H4 (cell line): ENCODE data around the gene PPP1R3G. TPM values are rescaled to one million over a fixed set of nuclear protein-coding genes. Genes with fewer than 3 reads are reported as not detected.
"Not testable (repeated sequence)": the region's sequence is repeated elsewhere in the genome, so short reads cannot be mapped to it uniquely, and the experiment has no call there.

Experiments used
- DNase-seq: peaks from one replicate; pipeline ENCODE4 v3.0.0-alpha.2; 2015; ENCODE audit warnings: low spot score
- total RNA-seq: library from RNA; depleted of rRNA; stranded (reverse); fragments of >200 nt; shearing (Covaris generic); gene quantifications from 2 replicates; pipeline ENCODE4 v1.2.3, GENCODE V29; 2014

Gene PPP1R3G
- total RNA-seq, 1 experiment from 2014 or later: not detected

GRCh38 chr6:5119090-5119951, 34.2 kb downstream of the PPP1R3G start:
- DNase-seq: no peak

- no peak for DNase-seq
These were observed 34.9 kb downstream of the PPP1R3G start for GRCh38 chr6:5120011-5120410.

GRCh38 chr6:5120543-5120942, 35.4 kb downstream of the PPP1R3G start:
- not testable (repeated sequence) for DNase-seq

GRCh38 chr6:5121479-5121878, 36.3 kb downstream of the PPP1R3G start:
- no peak for DNase-seq

- DNase-seq: no peak
These were observed 36.8 kb downstream of the PPP1R3G start for GRCh38 chr6:5121956-5122355.

- no peak for DNase-seq
These were observed 37.5 kb downstream of the PPP1R3G start for GRCh38 chr6:5122504-5123112.

- no peak for DNase-seq
These were observed 38.4 kb downstream of the PPP1R3G start for GRCh38 chr6:5123296-5124143.

GRCh38 chr6:5124526-5124925, 39.4 kb downstream of the PPP1R3G start:
- DNase-seq: no peak

GRCh38 chr6:5125152-5126006, 40.2 kb downstream of the PPP1R3G start:
- DNase-seq: no peak

- DNase-seq: no peak
These were observed 41.1 kb downstream of the PPP1R3G start for GRCh38 chr6:5126214-5126613.

GRCh38 chr6:5127106-5127687, 42.1 kb downstream of the PPP1R3G start:
- DNase-seq: no peak

GRCh38 chr6:5128351-5128750, 43.2 kb downstream of the PPP1R3G start:
- no peak for DNase-seq

- DNase-seq: no peak
These were observed 45.2 kb downstream of the PPP1R3G start for GRCh38 chr6:5130135-5130866.

GRCh38 chr6:5132731-5133130, 47.6 kb downstream of the PPP1R3G start:
- DNase-seq: no peak

GRCh38 chr6:5133943-5134342, 48.8 kb downstream of the PPP1R3G start:
- no peak for DNase-seq

GRCh38 chr6:5135788-5136376, 50.7 kb downstream of the PPP1R3G start:
- DNase-seq: peak; percentile 38

GRCh38 chr6:5136851-5137250, 51.7 kb downstream of the PPP1R3G start:
- no peak for DNase-seq
